Common myeloid progenitor, CD34-positive (primary cell): ENCODE results near the gene FABP6.

Experiments
- CTCF ChIA-PET: fragments of 350-600 bp; sonication (Branson Sonifier 250); formaldehyde crosslinking; loops from one replicate; lab custom pipeline; 2021; ENCODE audit warnings: antibody characterized with exemption; lab: Charles Lee
- POLR2A ChIA-PET: fragments of 350-600 bp; sonication (Branson Sonifier 250); formaldehyde crosslinking; loops from one replicate; lab custom pipeline; 2021; ENCODE audit warnings: antibody characterized with exemption; lab: Charles Lee
- DNase-seq, 3 donors: peaks; one replicate each; pipeline versions ENCODE4 v3.0.0 to v3.0.0-alpha.2; 2013
- H3K27ac ChIP-seq, 2 experiments: 1 replicate in 1 of 2; 2 replicates in 1 of 2; pipeline ENCODE4 v1.7.0; 2013; ENCODE audit warnings: inconsistent platforms in 2 of 2, low read length in 2 of 2, mild to moderate bottlenecking in 2 of 2, low read depth in 1 of 2, moderate library complexity in 1 of 2; ENCODE audit not compliant: severe bottlenecking in 2 of 2, insufficient read depth in 1 of 2, poor library complexity in 1 of 2
- H3K27me3 ChIP-seq, 5 experiments: replicated peaks in 2 of 5; 1 replicate in 3 of 5; 2 replicates in 2 of 5; pipeline versions ENCODE4 v1.6.1 to v1.7.0; 2013; ENCODE audit warnings: low read length in 4 of 5, mild to moderate bottlenecking in 2 of 5, moderate library complexity in 2 of 5, inconsistent platforms in 1 of 5; ENCODE audit not compliant: insufficient read depth in 5 of 5, control insufficient read depth in 4 of 5
- H3K36me3 ChIP-seq, 4 experiments: 1 replicate in 2 of 4; 2 replicates in 2 of 4; pipeline versions ENCODE4 v1.6.1 to v1.7.0; 2013; ENCODE audit warnings: low read length in 3 of 4, control low read depth in 1 of 4, mild to moderate bottlenecking in 1 of 4; ENCODE audit not compliant: control insufficient read depth in 4 of 4, insufficient read depth in 4 of 4
- H3K4me1 ChIP-seq, 4 experiments: 1 replicate in 3 of 4; 2 replicates in 1 of 4; pipeline versions ENCODE4 v1.6.1 to v1.7.1; 2013; ENCODE audit warnings: low read length in 3 of 4, mild to moderate bottlenecking in 3 of 4, control low read depth in 1 of 4, inconsistent platforms in 1 of 4, moderate library complexity in 1 of 4; ENCODE audit not compliant: control insufficient read depth in 4 of 4, insufficient read depth in 4 of 4; ENCODE audit errors: control extremely low read depth in 1 of 4
- H3K4me3 ChIP-seq, 7 experiments: 1 replicate in 4 of 7; 2 replicates in 3 of 7; pipeline versions ENCODE4 v1.5.1 to v1.7.0; 2013; ENCODE audit warnings: mild to moderate bottlenecking in 7 of 7, low read length in 6 of 7, moderate library complexity in 6 of 7, inconsistent platforms in 2 of 7, low read depth in 2 of 7, control low read depth in 1 of 7; ENCODE audit not compliant: insufficient read depth in 4 of 7, control insufficient read depth in 1 of 7; ENCODE audit errors: extremely low read depth in 1 of 7
- H3K9me3 ChIP-seq, 5 experiments: 1 replicate in 4 of 5; 2 replicates in 1 of 5; pipeline versions ENCODE4 v1.6.1 to v1.7.1; 2013; ENCODE audit warnings: low read length in 4 of 5, mild to moderate bottlenecking in 2 of 5, inconsistent platforms in 1 of 5, low read depth in 1 of 5, moderate library complexity in 1 of 5; ENCODE audit not compliant: control insufficient read depth in 4 of 5, insufficient read depth in 2 of 5; ENCODE audit errors: control extremely low read depth in 1 of 5
- WGBS: methylation state at CpG from one replicate; pipeline ENCODE4 v1.1.5; 2013; ENCODE audit not compliant: insufficient coverage; 5-methylcytosine and 5-hydroxymethylcytosine counted together

FABP6 gene

DNA sequence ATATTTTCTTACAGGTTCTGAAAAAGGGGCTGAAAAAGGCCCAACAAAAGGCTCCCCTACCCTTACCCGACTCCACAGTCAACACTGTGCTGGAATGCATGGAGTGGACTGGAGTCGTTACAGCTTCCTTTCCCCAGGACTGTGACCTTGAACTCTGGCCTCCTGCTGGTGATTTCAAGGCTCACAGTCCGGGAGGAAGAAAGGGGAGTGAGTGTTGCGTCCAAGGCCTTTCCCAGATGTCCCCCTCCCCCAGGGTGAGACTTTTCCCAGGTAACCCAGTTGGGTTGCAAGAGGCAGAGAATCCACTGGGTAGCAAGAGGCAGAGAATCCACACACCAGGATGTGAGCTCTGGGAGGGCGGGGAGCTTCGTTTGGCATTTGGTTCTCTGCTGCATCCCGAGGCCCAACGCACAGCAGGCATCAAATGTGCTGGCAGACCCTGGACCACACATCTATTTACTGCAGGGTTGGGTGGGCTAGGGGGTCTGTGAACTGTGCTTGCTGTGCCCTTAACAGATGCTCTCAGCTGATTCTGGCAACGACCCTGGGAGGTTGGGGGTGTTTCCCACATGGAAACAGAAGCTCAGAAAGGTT, 37.5 kb downstream of the FABP6 start:
- ChIA-PET POLR2A (no interaction called here), CTCF (interaction anchor here (0.8 to 1.6 kb wide), 10 partner anchors 8 to 110 kb away, joined by 3 to 4 read pairs (median 3); no protein-coding TSS in a partner anchor)
- 86% methylated on average over 4 of the region's 9 CpGs for WGBS

DNA sequence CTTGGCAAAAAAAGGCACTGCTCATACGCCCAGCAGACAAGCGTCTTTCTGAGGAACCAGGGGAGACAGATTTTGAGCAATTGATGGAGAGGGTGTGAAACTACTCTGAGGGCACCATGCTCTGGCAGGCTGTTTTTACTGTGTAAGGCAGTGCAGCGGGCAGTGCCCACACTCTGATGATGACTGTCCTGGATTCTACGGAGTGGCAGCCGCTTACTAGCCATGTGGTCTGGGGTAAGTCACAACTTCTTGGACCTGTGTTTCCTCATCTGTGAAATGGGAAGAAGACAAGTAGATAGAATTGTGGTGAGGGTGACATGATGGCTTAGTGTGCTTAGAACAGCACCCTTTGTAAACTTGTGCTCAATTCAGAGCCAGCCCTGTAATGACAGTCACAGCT, 38.8 kb downstream of the FABP6 start:
- 80% methylated on average over 5 of the region's 5 CpGs for WGBS
- H3K27ac ChIP-seq: no peak overlapping the region
- H3K4me1 ChIP-seq: peaks cover 11 to 55% (median 40%) of the 10 kb centered on the region in 4 experiments
- H3K27me3 ChIP-seq: no peaks in the 10 kb centered on the region
- no peak overlapping the region for H3K4me3 ChIP-seq
- no peaks in the 10 kb centered on the region for H3K36me3 ChIP-seq
- no peaks in the 10 kb centered on the region for H3K9me3 ChIP-seq
- ChIA-PET CTCF (interaction anchor here (1.1 to 1.9 kb wide), 5 partner anchors 9 to 78 kb away, joined by 3 to 5 read pairs (median 4); no protein-coding TSS in a partner anchor), POLR2A (interaction anchor here (0.6 kb wide), 1 partner anchor 80 kb away, joined by 3 read pairs; no protein-coding TSS in a partner anchor)
- peak in 1 of 3 donors; percentile 27 for DNase-seq

More for the DNA sequence above, 37.5 kb downstream of the FABP6 start:
- H3K27ac ChIP-seq: no peak overlapping the region
- no peak for DNase-seq
- H3K4me1 ChIP-seq: peaks cover 20 to 62% (median 48%) of the 10 kb centered on the region in 4 experiments
- H3K9me3 ChIP-seq: no peaks in the 10 kb centered on the region
- H3K4me3 ChIP-seq: no peak overlapping the region
- no peaks in the 10 kb centered on the region for H3K36me3 ChIP-seq
- no peaks in the 10 kb centered on the region for H3K27me3 ChIP-seq

DNA sequence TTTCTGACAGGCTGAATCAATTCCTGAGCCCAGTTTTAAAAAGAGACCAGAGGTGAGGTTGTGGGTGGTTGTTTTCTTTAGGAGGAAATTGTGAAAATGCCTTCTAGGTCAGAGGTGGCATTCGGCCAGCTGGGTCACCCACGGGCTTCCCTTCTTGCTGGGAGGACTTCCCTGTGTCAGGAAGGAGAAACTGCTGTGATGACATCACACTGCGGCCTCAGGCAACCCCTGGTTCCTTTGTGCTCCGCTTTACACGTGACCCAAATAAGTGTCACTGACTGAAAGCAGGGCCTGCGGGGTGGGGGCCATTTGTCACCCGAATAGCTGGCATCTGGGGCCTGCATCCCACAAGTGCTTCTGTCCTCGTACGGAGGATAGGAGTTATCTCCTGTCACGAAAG, 39.7 kb downstream of the FABP6 start:
- no peaks in the 10 kb centered on the region for H3K27me3 ChIP-seq
- H3K9me3 ChIP-seq: no peaks in the 10 kb centered on the region
- ChIA-PET POLR2A (interaction anchor here (0.7 to 3.0 kb wide), 2 partner anchors 8 to 56 kb away, joined by 3 to 10 read pairs; no protein-coding TSS in a partner anchor), CTCF (interaction anchor here (0.7 to 2.3 kb wide), 7 partner anchors 8 to 247 kb away, joined by 3 to 7 read pairs (median 4); no protein-coding TSS in a partner anchor)
- 7% methylated on average over 10 of the region's 10 CpGs for WGBS
- H3K4me3 ChIP-seq: peak overlapping the region in 3 of 7 experiments; percentile 16 to 40 (median 29)
- peaks cover 10 to 47% (median 37%) of the 10 kb centered on the region in 4 experiments for H3K4me1 ChIP-seq
- no peaks in the 10 kb centered on the region for H3K36me3 ChIP-seq
- peak; percentile 95 to 97 (median 96) for DNase-seq
- peak overlapping the region; percentile 25 to 43 for H3K27ac ChIP-seq

DNA sequence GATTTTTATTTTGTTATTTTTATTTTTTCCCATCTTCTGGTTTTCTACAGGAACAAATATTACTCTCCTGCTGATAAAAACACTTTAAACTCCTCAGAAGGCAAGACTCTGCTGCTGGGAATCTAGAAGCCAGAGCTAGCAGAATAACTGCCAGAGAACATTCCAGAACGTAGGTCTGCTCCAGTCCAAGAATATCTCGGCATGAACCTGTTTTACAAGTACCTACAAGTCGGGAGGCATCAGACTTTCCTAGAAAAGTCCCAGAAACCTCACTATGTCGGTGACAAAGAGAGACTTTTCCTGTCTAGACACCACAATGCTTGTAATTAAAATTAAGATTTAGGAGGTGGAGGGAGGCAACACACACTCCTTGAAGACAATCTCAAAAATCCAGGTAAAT, 41.4 kb downstream of the FABP6 start:
- H3K27ac ChIP-seq: no peak overlapping the region
- 83% methylated on average over 3 of the region's 4 CpGs for WGBS
- H3K36me3 ChIP-seq: no peaks in the 10 kb centered on the region
- CTCF ChIA-PET: interaction anchor here (1.4 to 2.3 kb wide), 2 partner anchors 10 to 72 kb away, joined by 4 to 7 read pairs; no protein-coding TSS in a partner anchor
- H3K4me3 ChIP-seq: no peak overlapping the region
- no peaks in the 10 kb centered on the region for H3K27me3 ChIP-seq
- DNase-seq: no peak
- H3K9me3 ChIP-seq: no peaks in the 10 kb centered on the region
- peaks cover 10 to 40% (median 34%) of the 10 kb centered on the region in 4 experiments for H3K4me1 ChIP-seq
- POLR2A ChIA-PET: interaction anchor here (0.5 to 3.0 kb wide), 2 partner anchors 10 to 14 kb away, joined by 3 to 10 read pairs; no protein-coding TSS in a partner anchor

DNA sequence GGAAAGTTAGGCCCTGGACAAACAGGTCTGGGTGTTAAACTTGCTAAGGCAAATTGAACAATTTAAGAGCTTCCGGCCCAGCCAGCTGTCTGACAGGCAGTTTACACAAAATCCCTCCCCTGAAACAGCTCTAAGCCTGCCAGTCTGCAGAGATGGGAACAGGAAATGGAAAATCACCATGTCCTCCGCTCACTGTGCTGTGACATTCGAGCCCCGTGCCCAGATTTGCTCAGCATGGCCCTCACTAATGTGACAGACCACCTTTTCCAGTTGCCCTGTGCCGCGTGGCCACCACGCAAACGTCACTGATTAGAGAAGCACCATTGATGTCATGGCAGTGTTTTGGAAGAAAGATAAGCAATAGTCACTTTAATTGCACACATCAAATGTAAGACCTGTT, 42.1 kb downstream of the FABP6 start:
- Histone ChIP-seq H3K9me3 (no peaks in the 10 kb centered on the region), H3K4me1 (peaks cover 10 to 37% (median 34%) of the 10 kb centered on the region in 4 experiments), H3K27ac (no peak overlapping the region), H3K36me3 (no peaks in the 10 kb centered on the region), H3K4me3 (peak overlapping the region in 1 of 7 experiments; percentile 10), H3K27me3 (no peaks in the 10 kb centered on the region)
- ChIA-PET POLR2A (interaction anchor here (0.5 to 3.0 kb wide), 3 partner anchors 11 to 45 kb away, joined by 3 to 10 read pairs (median 4); no protein-coding TSS in a partner anchor), CTCF (interaction anchor here (1.0 to 2.3 kb wide), 5 partner anchors 10 to 71 kb away, joined by 3 to 7 read pairs (median 4); partner anchors contain the start of gene FABP6)
- peak in 2 of 3 donors; percentile 49 to 67 for DNase-seq
- WGBS: 30% methylated on average over 2 of the region's 8 CpGs

DNA sequence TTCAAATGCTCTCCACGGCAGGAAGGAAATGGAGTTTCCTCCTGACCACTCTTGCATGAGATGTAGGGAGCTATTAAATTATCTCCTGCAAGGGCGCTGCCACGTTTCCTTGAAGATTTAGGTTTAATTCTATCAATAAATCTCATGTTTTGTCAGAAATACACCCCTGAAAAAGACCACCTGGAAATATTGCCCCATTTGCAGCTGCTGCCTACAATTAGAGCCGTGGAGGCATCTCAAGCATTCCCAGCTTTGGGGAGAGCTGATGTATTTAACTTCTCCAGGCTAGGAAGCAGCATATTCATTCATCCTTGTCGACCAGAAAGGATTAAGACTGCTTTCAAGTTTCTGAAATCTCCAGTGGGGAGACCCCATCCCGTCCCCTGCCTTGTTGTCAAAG, 42.5 kb downstream of the FABP6 start:
- H3K27ac ChIP-seq: no peak overlapping the region
- no peaks in the 10 kb centered on the region for H3K36me3 ChIP-seq
- no peak overlapping the region for H3K4me3 ChIP-seq
- no peaks in the 10 kb centered on the region for H3K27me3 ChIP-seq
- DNase-seq: no peak
- H3K4me1 ChIP-seq: peaks cover 10 to 37% (median 34%) of the 10 kb centered on the region in 4 experiments
- ChIA-PET CTCF (interaction anchor here (1.0 to 1.4 kb wide), 5 partner anchors 10 to 71 kb away, joined by 3 to 5 read pairs (median 3); partner anchors contain the start of gene FABP6), POLR2A (interaction anchor here (3.0 kb wide), 1 partner anchor 11 kb away, joined by 10 read pairs; no protein-coding TSS in a partner anchor)
- H3K9me3 ChIP-seq: no peaks in the 10 kb centered on the region
- WGBS: 13% methylated on average over 2 of the region's 6 CpGs
